Measurements from ENCODE around the gene DCDC2C.

DNA sequence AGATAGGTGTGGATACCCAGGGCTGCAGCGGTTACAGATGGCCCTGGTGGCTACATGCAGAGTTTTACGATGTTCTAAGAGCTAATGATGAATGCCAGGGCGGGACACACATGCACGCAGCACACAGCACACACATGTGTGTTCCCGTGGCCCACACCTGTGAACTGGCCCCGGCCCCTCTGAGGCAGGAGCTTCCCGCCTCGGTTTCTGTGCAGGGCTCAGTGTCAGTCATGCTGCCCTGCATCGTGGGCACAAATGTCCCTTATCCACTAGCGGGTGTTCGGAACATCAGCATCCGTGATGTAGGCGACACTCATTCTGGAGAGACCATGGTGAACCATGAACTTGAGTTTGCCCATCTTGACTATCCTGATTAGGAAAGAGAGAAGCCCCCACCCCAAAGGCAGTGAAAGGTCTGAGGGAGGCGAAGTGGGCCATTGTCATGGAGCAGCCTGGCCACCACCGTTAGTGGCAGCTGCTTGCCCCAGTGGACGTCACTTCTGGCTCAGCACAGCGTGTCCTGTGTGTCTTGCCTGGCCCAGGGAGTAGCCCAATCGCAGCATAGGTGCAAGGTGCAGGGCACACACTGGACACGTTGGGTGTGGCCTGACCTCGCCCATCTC, 43.8 kb downstream of the DCDC2C start:
- TF ChIP-seq, protein P1, sequence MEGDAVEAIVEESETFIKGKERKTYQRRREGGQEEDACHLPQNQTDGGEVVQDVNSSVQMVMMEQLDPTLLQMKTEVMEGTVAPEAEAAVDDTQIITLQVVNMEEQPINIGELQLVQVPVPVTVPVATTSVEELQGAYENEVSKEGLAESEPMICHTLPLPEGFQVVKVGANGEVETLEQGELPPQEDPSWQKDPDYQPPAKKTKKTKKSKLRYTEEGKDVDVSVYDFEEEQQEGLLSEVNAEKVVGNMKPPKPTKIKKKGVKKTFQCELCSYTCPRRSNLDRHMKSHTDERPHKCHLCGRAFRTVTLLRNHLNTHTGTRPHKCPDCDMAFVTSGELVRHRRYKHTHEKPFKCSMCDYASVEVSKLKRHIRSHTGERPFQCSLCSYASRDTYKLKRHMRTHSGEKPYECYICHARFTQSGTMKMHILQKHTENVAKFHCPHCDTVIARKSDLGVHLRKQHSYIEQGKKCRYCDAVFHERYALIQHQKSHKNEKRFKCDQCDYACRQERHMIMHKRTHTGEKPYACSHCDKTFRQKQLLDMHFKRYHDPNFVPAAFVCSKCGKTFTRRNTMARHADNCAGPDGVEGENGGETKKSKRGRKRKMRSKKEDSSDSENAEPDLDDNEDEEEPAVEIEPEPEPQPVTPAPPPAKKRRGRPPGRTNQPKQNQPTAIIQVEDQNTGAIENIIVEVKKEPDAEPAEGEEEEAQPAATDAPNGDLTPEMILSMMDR (tag by site-specific recombination; IDR thresholded peaks at IDR 0.05): no peak
- no peak for TF ChIP-seq ZBTB21 (tag by site-specific recombination; IDR thresholded peaks at IDR 0.05)
- TF ChIP-seq ZNF792 (tag by site-specific recombination; IDR thresholded peaks at IDR 0.05): no peak
- no peak for TF ChIP-seq ZNF626 (tag by site-specific recombination; IDR thresholded peaks at IDR 0.05)
- no peak for TF ChIP-seq ZNF292 (tag by site-specific recombination; IDR thresholded peaks at IDR 0.05; ENCODE audit: borderline replicate concordance, low read depth)
- TF ChIP-seq MZF1 (tag by site-specific recombination; IDR thresholded peaks at IDR 0.05; ENCODE audit: borderline replicate concordance): no peak
- no peak for TF ChIP-seq ZNF175 (tag by site-specific recombination; IDR thresholded peaks at IDR 0.05)
- TF ChIP-seq ZFP41 (tag by site-specific recombination; IDR thresholded peaks at IDR 0.05; ENCODE audit: borderline replicate concordance): no peak
- no peak for TF ChIP-seq ZNF248 (tag by site-specific recombination; IDR thresholded peaks at IDR 0.05)
- TF ChIP-seq, protein P2, sequence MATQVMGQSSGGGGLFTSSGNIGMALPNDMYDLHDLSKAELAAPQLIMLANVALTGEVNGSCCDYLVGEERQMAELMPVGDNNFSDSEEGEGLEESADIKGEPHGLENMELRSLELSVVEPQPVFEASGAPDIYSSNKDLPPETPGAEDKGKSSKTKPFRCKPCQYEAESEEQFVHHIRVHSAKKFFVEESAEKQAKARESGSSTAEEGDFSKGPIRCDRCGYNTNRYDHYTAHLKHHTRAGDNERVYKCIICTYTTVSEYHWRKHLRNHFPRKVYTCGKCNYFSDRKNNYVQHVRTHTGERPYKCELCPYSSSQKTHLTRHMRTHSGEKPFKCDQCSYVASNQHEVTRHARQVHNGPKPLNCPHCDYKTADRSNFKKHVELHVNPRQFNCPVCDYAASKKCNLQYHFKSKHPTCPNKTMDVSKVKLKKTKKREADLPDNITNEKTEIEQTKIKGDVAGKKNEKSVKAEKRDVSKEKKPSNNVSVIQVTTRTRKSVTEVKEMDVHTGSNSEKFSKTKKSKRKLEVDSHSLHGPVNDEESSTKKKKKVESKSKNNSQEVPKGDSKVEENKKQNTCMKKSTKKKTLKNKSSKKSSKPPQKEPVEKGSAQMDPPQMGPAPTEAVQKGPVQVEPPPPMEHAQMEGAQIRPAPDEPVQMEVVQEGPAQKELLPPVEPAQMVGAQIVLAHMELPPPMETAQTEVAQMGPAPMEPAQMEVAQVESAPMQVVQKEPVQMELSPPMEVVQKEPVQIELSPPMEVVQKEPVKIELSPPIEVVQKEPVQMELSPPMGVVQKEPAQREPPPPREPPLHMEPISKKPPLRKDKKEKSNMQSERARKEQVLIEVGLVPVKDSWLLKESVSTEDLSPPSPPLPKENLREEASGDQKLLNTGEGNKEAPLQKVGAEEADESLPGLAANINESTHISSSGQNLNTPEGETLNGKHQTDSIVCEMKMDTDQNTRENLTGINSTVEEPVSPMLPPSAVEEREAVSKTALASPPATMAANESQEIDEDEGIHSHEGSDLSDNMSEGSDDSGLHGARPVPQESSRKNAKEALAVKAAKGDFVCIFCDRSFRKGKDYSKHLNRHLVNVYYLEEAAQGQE (tag by site-specific recombination; IDR thresholded peaks at IDR 0.05): no peak
- TF ChIP-seq ZNF777 (tag by site-specific recombination; IDR thresholded peaks at IDR 0.05; ENCODE audit: borderline replicate concordance): no peak
- no peak for TF ChIP-seq HOXD13 (CRISPR knock-in tag; IDR thresholded peaks at IDR 0.05; ENCODE audit: borderline replicate concordance)
- no peak for TF ChIP-seq ZNF473 (tag by site-specific recombination; IDR thresholded peaks at IDR 0.05)

All from HEK293 (cell line).